Trophoblast cell (in vitro differentiated cells and primary cell): Measurements from ENCODE around the gene F10.
"Not testable (repeated sequence)": the region's sequence is repeated elsewhere in the genome, so short reads cannot be mapped to it uniquely, and the experiment has no call there.

Experiments used
- DNase-seq, 2 donors: peaks; one replicate each; pipeline ENCODE4 v3.0.0-alpha.2; 2016
- H2AFZ ChIP-seq: 2 replicates; pipeline ENCODE4 v1.6.1; 2013; ENCODE audit warnings: low read length, moderate library complexity, mild to moderate bottlenecking; ENCODE audit not compliant: insufficient read depth, poor library complexity
- H2AK5ac ChIP-seq: 2 replicates; pipeline ENCODE4 v1.6.1; 2013; ENCODE audit warnings: mild to moderate bottlenecking, low read length
- H2BK120ac ChIP-seq: 2 replicates; pipeline ENCODE4 v1.6.1; 2013; ENCODE audit warnings: low read length, mild to moderate bottlenecking, moderate library complexity; ENCODE audit not compliant: insufficient read depth, poor library complexity
- H2BK12ac ChIP-seq: 2 replicates; pipeline ENCODE4 v1.6.1; 2013; ENCODE audit warnings: mild to moderate bottlenecking, low read length, moderate library complexity
- H2BK5ac ChIP-seq: 2 replicates; pipeline ENCODE4 v1.6.1; 2013; ENCODE audit warnings: low read length, low read depth, moderate library complexity, mild to moderate bottlenecking; ENCODE audit not compliant: poor library complexity
- H3K14ac ChIP-seq: 2 replicates; pipeline ENCODE4 v1.6.1; 2013; ENCODE audit warnings: mild to moderate bottlenecking, low read length
- H3K18ac ChIP-seq: 2 replicates; pipeline ENCODE4 v1.6.1; 2013; ENCODE audit warnings: mild to moderate bottlenecking, low read length
- H3K23ac ChIP-seq: 2 replicates; pipeline ENCODE4 v1.6.1; 2013; ENCODE audit warnings: low read length
- H3K27ac ChIP-seq: 2 replicates; pipeline ENCODE4 v1.5.1; 2013; ENCODE audit warnings: low read depth, mild to moderate bottlenecking, inconsistent platforms, low read length, moderate library complexity
- H3K27me3 ChIP-seq: 2 replicates; pipeline ENCODE4 v1.6.1; 2013; ENCODE audit warnings: inconsistent platforms, mild to moderate bottlenecking, low read length, moderate library complexity; ENCODE audit not compliant: insufficient read depth
- H3K36me3 ChIP-seq, 2 experiments: 1 replicate in 1 of 2; 2 replicates in 1 of 2; pipeline ENCODE4 v1.6.1; 2013; ENCODE audit warnings: low read length in 2 of 2, mild to moderate bottlenecking in 2 of 2, moderate library complexity in 1 of 2; ENCODE audit not compliant: insufficient read depth in 2 of 2, control insufficient read depth in 1 of 2
- H3K4ac ChIP-seq: 2 replicates; pipeline ENCODE4 v1.6.1; 2013; ENCODE audit warnings: low read depth, mild to moderate bottlenecking, low read length, moderate library complexity
- H3K4me1 ChIP-seq, 2 experiments: 1 replicate in 1 of 2; 2 replicates in 1 of 2; pipeline ENCODE4 v1.6.1; 2013; ENCODE audit warnings: low read length in 2 of 2, mild to moderate bottlenecking in 2 of 2, moderate library complexity in 1 of 2; ENCODE audit not compliant: insufficient read depth in 2 of 2, control insufficient read depth in 1 of 2
- H3K4me2 ChIP-seq: 2 replicates; pipeline ENCODE4 v1.6.1; 2013; ENCODE audit warnings: inconsistent platforms, mild to moderate bottlenecking, low read length, moderate library complexity
- H3K4me3 ChIP-seq: 2 replicates; pipeline ENCODE4 v1.5.1; 2013; ENCODE audit warnings: mild to moderate bottlenecking, low read depth, low read length, inconsistent platforms
- H3K79me1 ChIP-seq: one replicate; pipeline ENCODE4 v1.6.1; 2013; ENCODE audit warnings: low read length
- H3K79me2 ChIP-seq: 2 replicates; pipeline ENCODE4 v1.6.1; 2013; ENCODE audit warnings: low read length, mild to moderate bottlenecking; ENCODE audit not compliant: control insufficient read depth, insufficient read depth, poor library complexity
- H3K9ac ChIP-seq: 2 replicates; pipeline ENCODE4 v1.6.1; 2013; ENCODE audit warnings: mild to moderate bottlenecking, low read length
- H3K9me3 ChIP-seq: 2 replicates; pipeline ENCODE4 v1.6.1; 2013; ENCODE audit warnings: low read depth, mild to moderate bottlenecking, control low read depth, inconsistent platforms, low read length; ENCODE audit not compliant: insufficient read depth
- H4K12ac ChIP-seq: 2 replicates; pipeline ENCODE4 v1.6.1; 2013; ENCODE audit warnings: low read depth, mild to moderate bottlenecking, low read length, moderate library complexity
- H4K8ac ChIP-seq: 2 replicates; pipeline ENCODE4 v1.6.1; 2013; ENCODE audit warnings: low read depth, mild to moderate bottlenecking, low read length, moderate library complexity
- H4K91ac ChIP-seq: one replicate; pipeline ENCODE4 v1.6.1; 2013; ENCODE audit warnings: low read depth, mild to moderate bottlenecking, low read length, moderate library complexity
- WGBS: extraction: QIAGEN DNeasy Blood & Tissue Kit; methylation state at CpG from one replicate; pipeline ENCODE4 v1.1.7; 2013; ENCODE audit warnings: missing lambda C conversion rate; ENCODE audit not compliant: insufficient read length, insufficient coverage; ENCODE audit errors: extremely low coverage; 5-methylcytosine and 5-hydroxymethylcytosine counted together

F10 gene

DNA sequence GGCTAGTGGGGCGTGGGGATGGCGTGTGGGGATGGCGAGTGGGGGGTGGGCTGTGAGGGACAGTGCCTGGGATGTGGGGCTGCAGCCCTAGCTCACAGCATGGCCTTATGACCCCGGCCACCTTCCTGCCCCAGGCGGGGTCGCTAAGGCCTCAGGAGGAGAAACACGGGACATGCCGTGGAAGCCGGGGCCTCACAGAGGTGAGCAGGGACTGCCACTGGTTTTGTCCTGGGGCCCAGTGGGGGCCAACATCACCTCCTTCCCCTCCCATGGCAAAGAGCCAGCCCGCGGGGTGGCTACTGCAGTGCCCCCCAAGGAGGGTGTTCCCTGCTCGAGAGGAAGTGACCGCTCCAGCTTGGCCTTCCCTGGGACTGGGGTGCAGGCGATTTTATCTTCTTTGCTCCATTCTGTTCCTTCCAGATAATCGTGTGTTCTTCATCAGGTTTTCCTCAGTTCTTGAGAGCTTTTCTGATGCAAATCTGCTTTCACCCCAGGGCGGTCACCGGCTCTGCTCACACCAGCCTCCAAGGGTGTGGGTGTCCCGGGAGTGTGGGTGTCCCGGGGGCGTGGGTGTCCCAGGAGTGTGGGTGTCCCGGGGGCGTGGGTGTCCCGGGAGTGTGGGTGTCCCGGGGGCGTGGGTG, 15.8 kb upstream of the F10 start:
- H2BK12ac ChIP-seq, result no peak overlapping the region
- no peak overlapping the region for H3K9ac ChIP-seq
- no peak overlapping the region for H2AK5ac ChIP-seq
- no peak overlapping the region for H3K4ac ChIP-seq
- H3K14ac ChIP-seq, result no peak overlapping the region
- H3K79me1 ChIP-seq, result no peaks in the 10 kb centered on the region
- no peak overlapping the region for H4K91ac ChIP-seq
- no peak overlapping the region for H2AFZ ChIP-seq
- no peak overlapping the region for H4K12ac ChIP-seq
- H2BK5ac ChIP-seq, result no peak overlapping the region
- no peak overlapping the region for H3K27ac ChIP-seq
- no CpG with 5 or more reads among the region's 25 CpGs for WGBS
- no peaks in the 10 kb centered on the region for H3K4me1 ChIP-seq
- peaks cover 15% of the 10 kb centered on the region for H3K27me3 ChIP-seq
- no peak overlapping the region for H2BK120ac ChIP-seq
- H3K23ac ChIP-seq, result no peak overlapping the region
- H3K9me3 ChIP-seq, result peaks cover 19% of the 10 kb centered on the region
- no peaks in the 10 kb centered on the region for H3K79me2 ChIP-seq
- no peak overlapping the region for H3K18ac ChIP-seq
- H3K4me3 ChIP-seq, result no peak overlapping the region
- H3K36me3 ChIP-seq, result no peaks in the 10 kb centered on the region
- no peak overlapping the region for H3K4me2 ChIP-seq
- no peak for DNase-seq
- H4K8ac ChIP-seq, result no peak overlapping the region

GRCh38 chr13:113108521-113108920, 14.1 kb upstream of the F10 start:
- not testable (repeated sequence) for H3K79me1 ChIP-seq, H3K27ac ChIP-seq, DNase-seq, H4K91ac ChIP-seq, H4K8ac ChIP-seq, H4K12ac ChIP-seq, H3K9ac ChIP-seq, H2BK120ac ChIP-seq, H3K4me3 ChIP-seq, H2AFZ ChIP-seq, H3K18ac ChIP-seq, H3K4me2 ChIP-seq, H3K4me1 ChIP-seq, H2BK5ac ChIP-seq, H3K4ac ChIP-seq, H3K36me3 ChIP-seq, H3K23ac ChIP-seq, H2BK12ac ChIP-seq, H3K79me2 ChIP-seq, H3K14ac ChIP-seq, H2AK5ac ChIP-seq
- WGBS, result no CpG with 5 or more reads among the region's 27 CpGs
- H3K27me3 ChIP-seq, result peaks cover 15% of the 10 kb centered on the region
- H3K9me3 ChIP-seq, result peaks cover 20% of the 10 kb centered on the region

- no peak overlapping the region for H3K4me3 ChIP-seq
- H3K4ac ChIP-seq, result no peak overlapping the region
- H3K79me1 ChIP-seq, result no peaks in the 10 kb centered on the region
- no peak overlapping the region for H4K12ac ChIP-seq
- H2BK120ac ChIP-seq, result no peak overlapping the region
- no peak overlapping the region for H4K8ac ChIP-seq
- peak overlapping the region; percentile 45 for H3K4me2 ChIP-seq
- H3K36me3 ChIP-seq, result no peaks in the 10 kb centered on the region
- no peaks in the 10 kb centered on the region for H3K4me1 ChIP-seq
- no peak overlapping the region for H3K23ac ChIP-seq
- H3K14ac ChIP-seq, result no peak overlapping the region
- no peak overlapping the region for H4K91ac ChIP-seq
- no peak overlapping the region for H2AK5ac ChIP-seq
- no CpG with 5 or more reads among the region's 73 CpGs for WGBS
- H2BK5ac ChIP-seq, result no peak overlapping the region
- no peak overlapping the region for H3K18ac ChIP-seq
- H3K79me2 ChIP-seq, result no peaks in the 10 kb centered on the region
- DNase-seq, result no peak
- peaks cover 15% of the 10 kb centered on the region for H3K27me3 ChIP-seq
- no peak overlapping the region for H2AFZ ChIP-seq
- no peak overlapping the region for H3K9ac ChIP-seq
- H2BK12ac ChIP-seq, result no peak overlapping the region
- peaks cover 20% of the 10 kb centered on the region for H3K9me3 ChIP-seq
- H3K27ac ChIP-seq, result no peak overlapping the region
These were observed 13.2 kb upstream of the F10 start for GRCh38 chr13:113109151-113110047.

DNA sequence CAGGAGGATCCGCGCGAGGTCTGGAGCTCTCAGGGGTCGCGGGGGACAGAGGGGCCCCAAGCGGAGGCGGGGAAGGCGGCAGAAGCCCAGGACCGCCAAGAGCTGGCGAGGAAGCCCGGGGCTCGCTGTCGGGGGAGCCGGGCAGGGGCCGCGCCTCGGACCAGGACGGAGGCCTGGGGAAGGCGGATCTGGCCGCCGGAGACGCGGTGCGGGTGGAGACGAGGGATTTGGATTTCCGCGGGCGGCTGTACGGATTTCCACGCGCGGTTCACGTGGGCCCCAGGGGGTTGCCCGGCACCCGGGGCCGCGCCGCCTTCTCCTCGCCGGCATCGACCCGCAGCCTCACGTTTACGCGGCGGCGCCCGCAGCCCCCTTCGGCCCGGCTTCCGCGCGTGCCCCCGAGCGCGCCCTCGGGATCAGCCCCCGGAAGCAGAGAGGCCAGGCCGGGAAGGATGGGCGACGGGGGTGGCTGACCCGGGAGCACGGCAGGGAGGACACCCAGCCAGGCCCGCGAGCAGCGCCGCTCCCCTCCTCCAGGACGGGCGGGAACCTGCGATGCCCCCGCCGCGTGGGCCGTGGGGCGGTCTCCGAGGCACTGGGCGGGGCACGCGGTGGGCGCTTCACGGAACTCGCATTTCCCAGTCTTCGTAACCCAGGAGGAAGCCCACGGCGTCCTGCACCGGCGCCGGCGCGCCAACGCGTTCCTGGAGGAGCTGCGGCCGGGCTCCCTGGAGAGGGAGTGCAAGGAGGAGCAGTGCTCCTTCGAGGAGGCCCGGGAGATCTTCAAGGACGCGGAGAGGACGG, 12.3 kb upstream of the F10 start:
- DNase-seq, result no peak
- Histone ChIP-seq H3K9ac (no peak overlapping the region), H4K91ac (no peak overlapping the region), H3K18ac (no peak overlapping the region), H3K9me3 (peaks cover 23% of the 10 kb centered on the region), H3K4me1 (no peaks in the 10 kb centered on the region), H3K14ac (no peak overlapping the region), H3K23ac (no peak overlapping the region), H3K79me1 (no peaks in the 10 kb centered on the region), H2BK12ac (no peak overlapping the region), H3K27me3 (peaks cover 15% of the 10 kb centered on the region), H3K27ac (no peak overlapping the region), H3K36me3 (no peaks in the 10 kb centered on the region), H3K4me3 (peak overlapping the region; percentile 58), H2BK5ac (no peak overlapping the region), H2BK120ac (no peak overlapping the region), H3K4ac (no peak overlapping the region), H4K8ac (no peak overlapping the region), H4K12ac (no peak overlapping the region), H3K4me2 (peak overlapping the region; percentile 45), H2AK5ac (no peak overlapping the region), H2AFZ (no peak overlapping the region), H3K79me2 (no peaks in the 10 kb centered on the region)
- WGBS, result no CpG with 5 or more reads among the region's 99 CpGs
